ENCODE measurements around the gene PLA2G4A.

The PLA2G4A gene

DNA sequence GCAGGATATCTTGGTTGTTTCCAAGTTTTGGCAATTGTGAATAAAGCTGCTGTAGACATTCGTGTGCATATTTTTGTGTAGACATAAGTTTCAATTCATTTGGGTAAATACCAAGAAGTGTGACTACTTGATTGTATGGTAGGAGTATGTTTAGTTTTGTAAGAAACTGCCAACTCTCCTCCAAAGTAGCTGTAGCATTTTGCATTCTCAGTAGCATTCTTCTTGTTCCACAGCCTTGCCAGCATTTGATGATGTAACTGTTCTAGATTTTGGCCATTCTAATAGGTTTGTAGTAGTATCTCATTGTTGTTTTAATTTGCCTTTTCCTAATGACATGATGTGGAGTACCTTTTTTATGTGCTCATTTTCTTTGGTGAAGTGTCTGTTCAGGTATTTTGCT, 38.6 kb upstream of the PLA2G4A start:
- TF ChIP-seq CTCF (conservative IDR thresholded peaks at IDR 0.05; ENCODE audit: low read depth, low read length) = no peak
- DNase-seq (ENCODE audit: low read depth) = peak; percentile 57
- H3K4me3 ChIP-seq (ENCODE audit: low read depth, low read length) = no peak overlapping the region

DNA sequence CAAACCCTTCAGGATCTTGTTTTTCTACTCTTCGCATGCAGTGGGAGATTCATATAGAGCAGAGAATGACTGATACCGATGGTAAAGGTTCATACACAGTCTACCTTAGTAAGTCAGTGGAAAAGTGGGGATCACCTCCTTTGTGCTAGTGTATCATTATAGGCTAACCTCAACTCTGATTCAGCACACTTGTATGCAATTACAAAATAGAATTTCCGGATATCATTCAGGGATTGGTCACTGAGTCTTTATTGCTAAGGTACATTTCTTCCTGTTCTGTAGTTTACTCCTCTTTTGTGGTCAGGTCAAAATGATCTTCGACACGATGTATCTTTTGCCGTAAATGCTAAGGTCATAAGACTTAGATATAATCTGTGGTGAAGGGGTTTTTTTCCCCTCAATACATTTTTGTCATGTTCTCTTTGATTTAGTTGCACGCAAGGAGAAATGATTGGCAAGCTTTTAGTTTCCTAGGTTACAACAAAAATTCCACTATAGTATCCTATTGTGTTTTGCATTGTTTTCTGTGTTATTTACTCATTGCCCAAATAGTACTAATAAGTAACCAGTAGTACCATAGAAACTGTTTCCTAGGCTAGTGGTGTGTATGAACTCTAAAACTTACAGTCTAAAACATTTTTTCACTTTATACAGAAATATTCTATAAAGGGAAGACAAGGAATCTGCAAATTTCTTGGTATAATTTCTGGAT, 35.7 kb upstream of the PLA2G4A start:
- no peak for TF ChIP-seq CTCF (conservative IDR thresholded peaks at IDR 0.05; ENCODE audit: low read depth, low read length)
- no peak overlapping the region for H3K4me3 ChIP-seq (ENCODE audit: low read depth, low read length)
- peak; percentile 79 for DNase-seq (ENCODE audit: low read depth)

DNA sequence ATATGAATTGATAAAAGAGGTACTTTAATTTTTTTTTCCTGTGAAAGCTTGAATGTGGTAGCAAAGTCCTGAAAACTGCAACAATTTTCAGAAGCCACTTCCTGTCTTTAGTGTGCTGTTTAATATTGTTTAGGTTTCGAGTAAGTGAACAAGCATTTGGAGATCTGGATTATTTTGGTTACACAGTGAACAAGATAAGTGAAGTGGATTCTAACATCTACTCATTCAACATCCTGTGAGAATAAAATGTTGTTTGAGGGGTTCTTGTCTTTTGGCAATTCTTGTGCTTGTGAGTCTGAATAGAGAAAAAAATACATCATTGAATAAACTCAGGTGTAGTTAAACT, 35.2 kb upstream of the PLA2G4A start:
- peak; percentile 19 for DNase-seq (ENCODE audit: low read depth)
- no peak overlapping the region for H3K4me3 ChIP-seq (ENCODE audit: low read depth, low read length)
- TF ChIP-seq CTCF (conservative IDR thresholded peaks at IDR 0.05; ENCODE audit: low read depth, low read length) = no peak

GRCh38 chr1:186798960-186799688, 29.6 kb upstream of the PLA2G4A start:
- H3K4me3 ChIP-seq (ENCODE audit: low read depth, low read length) = no peak overlapping the region
- TF ChIP-seq CTCF (conservative IDR thresholded peaks at IDR 0.05; ENCODE audit: low read depth, low read length) = no peak
- no peak for DNase-seq (ENCODE audit: low read depth)

- no peak for TF ChIP-seq CTCF (conservative IDR thresholded peaks at IDR 0.05; ENCODE audit: low read depth, low read length)
- DNase-seq (ENCODE audit: low read depth) = no peak
- H3K4me3 ChIP-seq (ENCODE audit: low read depth, low read length) = no peak overlapping the region
Measured at GRCh38 chr1:186799689-186800054, 29.1 kb upstream of the PLA2G4A start.

GRCh38 chr1:186802388-186802787, 26.4 kb upstream of the PLA2G4A start:
- no peak for TF ChIP-seq CTCF (conservative IDR thresholded peaks at IDR 0.05; ENCODE audit: low read depth, low read length)
- H3K4me3 ChIP-seq (ENCODE audit: low read depth, low read length) = no peak overlapping the region
- DNase-seq (ENCODE audit: low read depth) = peak; percentile 9

- DNase-seq (ENCODE audit: low read depth) = no peak
- no peak for TF ChIP-seq CTCF (conservative IDR thresholded peaks at IDR 0.05; ENCODE audit: low read depth, low read length)
Measured at GRCh38 chr1:186804679-186805078, 24.1 kb upstream of the PLA2G4A start.

More at GRCh38 chr1:186804679-186805078, 24.1 kb upstream of the PLA2G4A start:
- H3K4me3 ChIP-seq (ENCODE audit: low read depth, low read length) = no peak overlapping the region
